HepG2 (cell line): ENCODE results near the gene CPNE8.

Experiments
- MXI1 ChIP-seq: IDR thresholded peaks from 3 replicates; pipeline ENCODE4 v1.6.1; 2012; ENCODE audit warnings: low read depth, low read length, inconsistent platforms, borderline replicate concordance
- YEATS4 ChIP-seq: sonication (generic); formaldehyde crosslinking; IDR thresholded peaks from 2 replicates; pipeline ENCODE4 v1.4.0; 2020; ENCODE audit warnings: missing genetic modification reagents, borderline replicate concordance
- ZBTB42 ChIP-seq: sonication (generic); formaldehyde crosslinking; IDR thresholded peaks from 2 replicates; pipeline ENCODE4 v1.5.0; 2020; ENCODE audit warnings: mild to moderate bottlenecking, missing genetic modification reagents
- TF ChIP-seq, protein P1 (sequence below): IDR thresholded peaks from 2 replicates; pipeline ENCODE4 v1.6.1; 2016

DNA sequence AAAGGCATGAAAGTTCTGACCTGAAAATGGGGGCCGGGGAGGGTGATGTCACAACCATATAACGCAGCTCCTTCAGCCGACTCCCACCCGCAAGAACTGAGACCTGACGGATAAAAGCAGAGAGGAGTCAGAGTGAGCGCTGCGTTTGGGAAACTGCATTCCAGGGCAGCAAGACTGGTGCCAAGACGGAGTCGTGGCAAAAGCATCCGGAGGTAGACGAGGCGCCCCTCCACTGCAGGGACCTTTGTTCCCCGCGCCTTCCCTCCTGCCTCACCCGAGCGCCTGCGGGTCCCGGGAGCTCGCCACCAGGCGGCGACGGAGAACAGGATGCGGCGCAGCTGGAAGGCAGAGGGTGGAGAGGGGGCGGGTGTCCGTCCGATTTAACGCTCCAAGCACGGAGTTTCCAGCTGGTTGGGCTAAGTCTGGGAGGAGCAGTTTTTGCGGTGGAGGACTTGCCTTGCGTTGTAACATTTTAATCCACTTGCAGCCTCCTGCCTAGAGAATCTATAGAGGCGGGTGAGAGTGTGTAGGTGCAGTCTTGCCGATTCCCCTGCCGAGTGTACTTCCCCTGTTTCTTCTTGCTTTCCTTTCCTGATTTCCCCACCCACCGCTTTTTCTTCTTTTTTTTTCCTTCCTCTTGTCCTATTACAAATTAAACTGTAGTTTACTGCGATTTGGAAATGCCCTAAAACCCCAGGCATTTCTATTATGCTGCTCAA, 1.2 kb upstream of the CPNE8 start:
- no peak for TF ChIP-seq MXI1
- peak; percentile 42; the same call in 1 of the 2 replicates for TF ChIP-seq YEATS4 (CRISPR knock-in tag)
- TF ChIP-seq, protein P1, sequence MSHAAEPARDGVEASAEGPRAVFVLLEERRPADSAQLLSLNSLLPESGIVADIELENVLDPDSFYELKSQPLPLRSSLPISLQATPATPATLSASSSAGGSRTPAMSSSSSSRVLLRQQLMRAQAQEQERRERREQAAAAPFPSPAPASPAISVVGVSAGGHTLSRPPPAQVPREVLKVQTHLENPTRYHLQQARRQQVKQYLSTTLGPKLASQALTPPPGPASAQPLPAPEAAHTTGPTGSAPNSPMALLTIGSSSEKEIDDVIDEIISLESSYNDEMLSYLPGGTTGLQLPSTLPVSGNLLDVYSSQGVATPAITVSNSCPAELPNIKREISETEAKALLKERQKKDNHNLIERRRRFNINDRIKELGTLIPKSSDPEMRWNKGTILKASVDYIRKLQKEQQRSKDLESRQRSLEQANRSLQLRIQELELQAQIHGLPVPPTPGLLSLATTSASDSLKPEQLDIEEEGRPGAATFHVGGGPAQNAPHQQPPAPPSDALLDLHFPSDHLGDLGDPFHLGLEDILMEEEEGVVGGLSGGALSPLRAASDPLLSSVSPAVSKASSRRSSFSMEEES (CRISPR knock-in tag), result no peak
- no peak for TF ChIP-seq ZBTB42 (CRISPR knock-in tag)
